ENCODE measurements around the gene RS1.

Gene RS1

GRCh38 chrX:18701621-18702361, 29.9 kb upstream of the RS1 start:
- Histone ChIP-seq H3K27me3 (ENCODE audit: insufficient read depth, low read length) (no peaks in the 10 kb centered on the region), H3K4me1 (ENCODE audit: insufficient read depth, low read length, severe bottlenecking) (no peaks in the 10 kb centered on the region), H3K4me3 (ENCODE audit: low read depth, low read length, poor library complexity, severe bottlenecking) (no peak overlapping the region), H3K9ac (ENCODE audit: low read length) (no peak overlapping the region), H3K79me2 (ENCODE audit: insufficient read depth, low read length) (no peaks in the 10 kb centered on the region), H3K36me3 (ENCODE audit: insufficient read depth, low read length) (no peaks in the 10 kb centered on the region), H3F3A (ENCODE audit: insufficient read depth, low read length) (no peaks in the 10 kb centered on the region), H2AFZ (ENCODE audit: low read length) (no peak overlapping the region), H4K20me1 (ENCODE audit: insufficient read depth, low read length) (no peaks in the 10 kb centered on the region), H3K9me2 (ENCODE audit: low read depth, low read length) (no peaks in the 10 kb centered on the region), H3K4me2 (ENCODE audit: low read length) (no peak overlapping the region), H3K9me3 (ENCODE audit: low read length) (no peaks in the 10 kb centered on the region), H3K27ac (ENCODE audit: low read depth, low read length, poor library complexity, severe bottlenecking) (no peak overlapping the region)
- TF ChIP-seq EZH2 (IDR thresholded peaks at IDR 0.05; ENCODE audit: borderline replicate concordance, low read length) (no peak), CTCF (IDR thresholded peaks at IDR 0.05; ENCODE audit: low read length) (no peak)

- H3K9ac ChIP-seq (ENCODE audit: low read length), result no peak overlapping the region
- no peak overlapping the region for H3K4me2 ChIP-seq (ENCODE audit: low read length)
- H3K27me3 ChIP-seq (ENCODE audit: insufficient read depth, low read length), result no peaks in the 10 kb centered on the region
Observed at GRCh38 chrX:18698737-18699650, 27.1 kb upstream of the RS1 start.

GRCh38 chrX:18696653-18697052, 24.7 kb upstream of the RS1 start:
- Histone ChIP-seq H3K4me3 (ENCODE audit: low read depth, low read length, poor library complexity, severe bottlenecking) (no peak overlapping the region), H2AFZ (ENCODE audit: low read length) (no peak overlapping the region), H3K27ac (ENCODE audit: low read depth, low read length, poor library complexity, severe bottlenecking) (no peak overlapping the region)

More at GRCh38 chrX:18698737-18699650, 27.1 kb upstream of the RS1 start:
- Histone ChIP-seq H3K79me2 (ENCODE audit: insufficient read depth, low read length) (no peaks in the 10 kb centered on the region), H3K4me3 (ENCODE audit: low read depth, low read length, poor library complexity, severe bottlenecking) (no peak overlapping the region), H3K27ac (ENCODE audit: low read depth, low read length, poor library complexity, severe bottlenecking) (no peak overlapping the region), H4K20me1 (ENCODE audit: insufficient read depth, low read length) (no peaks in the 10 kb centered on the region), H3K9me3 (ENCODE audit: low read length) (no peaks in the 10 kb centered on the region), H3K9me2 (ENCODE audit: low read depth, low read length) (no peaks in the 10 kb centered on the region), H3F3A (ENCODE audit: insufficient read depth, low read length) (no peaks in the 10 kb centered on the region), H3K36me3 (ENCODE audit: insufficient read depth, low read length) (no peaks in the 10 kb centered on the region), H2AFZ (ENCODE audit: low read length) (no peak overlapping the region), H3K4me1 (ENCODE audit: insufficient read depth, low read length, severe bottlenecking) (no peaks in the 10 kb centered on the region)
- TF ChIP-seq CTCF (IDR thresholded peaks at IDR 0.05; ENCODE audit: low read length) (no peak), EZH2 (IDR thresholded peaks at IDR 0.05; ENCODE audit: borderline replicate concordance, low read length) (no peak)

More at GRCh38 chrX:18696653-18697052, 24.7 kb upstream of the RS1 start:
- TF ChIP-seq EZH2 (IDR thresholded peaks at IDR 0.05; ENCODE audit: borderline replicate concordance, low read length) (no peak), CTCF (IDR thresholded peaks at IDR 0.05; ENCODE audit: low read length) (no peak)
- Histone ChIP-seq H3K79me2 (ENCODE audit: insufficient read depth, low read length) (no peaks in the 10 kb centered on the region), H3K9me2 (ENCODE audit: low read depth, low read length) (no peaks in the 10 kb centered on the region), H3K9me3 (ENCODE audit: low read length) (no peaks in the 10 kb centered on the region), H4K20me1 (ENCODE audit: insufficient read depth, low read length) (no peaks in the 10 kb centered on the region), H3K36me3 (ENCODE audit: insufficient read depth, low read length) (no peaks in the 10 kb centered on the region), H3K4me2 (ENCODE audit: low read length) (no peak overlapping the region), H3K4me1 (ENCODE audit: insufficient read depth, low read length, severe bottlenecking) (no peaks in the 10 kb centered on the region), H3K9ac (ENCODE audit: low read length) (no peak overlapping the region), H3F3A (ENCODE audit: insufficient read depth, low read length) (no peaks in the 10 kb centered on the region), H3K27me3 (ENCODE audit: insufficient read depth, low read length) (no peaks in the 10 kb centered on the region)

Data from OCI-LY1 (cell line).